Measurements from ENCODE around the gene MYO3B.

Gene MYO3B

DNA sequence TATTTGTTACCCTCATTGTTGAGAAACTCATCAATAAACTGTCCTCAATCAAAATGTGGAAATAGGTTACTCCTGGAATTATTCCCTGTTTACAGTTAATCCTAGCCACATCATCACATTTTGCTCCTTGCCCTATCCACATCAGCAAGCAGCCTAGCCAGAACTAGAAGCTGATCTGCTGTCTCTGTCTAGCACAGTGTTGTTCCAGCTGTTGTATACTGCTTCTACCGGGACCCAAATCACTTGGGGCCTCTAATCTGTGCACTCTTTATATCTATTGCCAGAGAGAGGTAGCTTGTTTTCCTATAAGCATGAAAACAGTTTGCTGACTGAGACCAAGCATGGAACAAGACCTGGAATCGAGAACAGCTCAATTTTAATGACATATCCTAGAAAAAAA is 341.0 kb downstream of the MYO3B start:
- no peak for DNase-seq (ENCODE audit: low read depth)
- H3K4me3 ChIP-seq (ENCODE audit: low read depth, low read length) = no peak overlapping the region
- TF ChIP-seq MYC (IDR thresholded peaks at IDR 0.05; ENCODE audit: low read depth, low read length) (no peak), POLR2A (IDR thresholded peaks at IDR 0.05; ENCODE audit: extremely low read depth, insufficient read length) (no peak)
- TF ChIP-seq, protein P1, sequence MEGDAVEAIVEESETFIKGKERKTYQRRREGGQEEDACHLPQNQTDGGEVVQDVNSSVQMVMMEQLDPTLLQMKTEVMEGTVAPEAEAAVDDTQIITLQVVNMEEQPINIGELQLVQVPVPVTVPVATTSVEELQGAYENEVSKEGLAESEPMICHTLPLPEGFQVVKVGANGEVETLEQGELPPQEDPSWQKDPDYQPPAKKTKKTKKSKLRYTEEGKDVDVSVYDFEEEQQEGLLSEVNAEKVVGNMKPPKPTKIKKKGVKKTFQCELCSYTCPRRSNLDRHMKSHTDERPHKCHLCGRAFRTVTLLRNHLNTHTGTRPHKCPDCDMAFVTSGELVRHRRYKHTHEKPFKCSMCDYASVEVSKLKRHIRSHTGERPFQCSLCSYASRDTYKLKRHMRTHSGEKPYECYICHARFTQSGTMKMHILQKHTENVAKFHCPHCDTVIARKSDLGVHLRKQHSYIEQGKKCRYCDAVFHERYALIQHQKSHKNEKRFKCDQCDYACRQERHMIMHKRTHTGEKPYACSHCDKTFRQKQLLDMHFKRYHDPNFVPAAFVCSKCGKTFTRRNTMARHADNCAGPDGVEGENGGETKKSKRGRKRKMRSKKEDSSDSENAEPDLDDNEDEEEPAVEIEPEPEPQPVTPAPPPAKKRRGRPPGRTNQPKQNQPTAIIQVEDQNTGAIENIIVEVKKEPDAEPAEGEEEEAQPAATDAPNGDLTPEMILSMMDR (IDR thresholded peaks at IDR 0.05; ENCODE audit: low read depth, low read length) = no peak
- TF ChIP-seq, protein P2, sequence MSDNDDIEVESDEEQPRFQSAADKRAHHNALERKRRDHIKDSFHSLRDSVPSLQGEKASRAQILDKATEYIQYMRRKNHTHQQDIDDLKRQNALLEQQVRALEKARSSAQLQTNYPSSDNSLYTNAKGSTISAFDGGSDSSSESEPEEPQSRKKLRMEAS (IDR thresholded peaks at IDR 0.05; ENCODE audit: low read depth, low read length) = no peak

DNA sequence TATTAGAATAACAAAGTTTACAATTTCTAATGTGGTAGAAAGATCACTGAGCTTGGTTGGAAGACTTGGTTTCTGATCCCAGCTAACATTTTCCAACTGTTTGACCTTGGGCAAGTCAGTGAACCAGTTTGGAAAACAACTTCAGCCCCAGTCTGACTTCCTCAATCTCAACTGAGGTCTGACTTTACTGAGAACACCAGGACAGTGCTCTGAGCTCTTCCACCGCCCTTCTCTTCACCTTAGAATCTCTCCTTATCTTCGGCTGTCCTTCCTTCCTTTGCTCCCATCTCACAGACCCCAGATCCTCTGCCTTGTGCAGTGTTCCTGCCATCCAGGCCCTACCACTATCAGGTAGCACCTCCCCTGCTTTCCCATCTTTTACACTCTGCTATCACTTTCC is 343.4 kb downstream of the MYO3B start:
- H3K4me3 ChIP-seq (ENCODE audit: low read depth, low read length) = no peak overlapping the region
- no peak for DNase-seq (ENCODE audit: low read depth)
- TF ChIP-seq, protein P2 (IDR thresholded peaks at IDR 0.05; ENCODE audit: low read depth, low read length) = no peak
- TF ChIP-seq POLR2A (IDR thresholded peaks at IDR 0.05; ENCODE audit: extremely low read depth, insufficient read length) (no peak), MYC (IDR thresholded peaks at IDR 0.05; ENCODE audit: low read depth, low read length) (no peak)
- TF ChIP-seq, protein P1 (IDR thresholded peaks at IDR 0.05; ENCODE audit: low read depth, low read length) = no peak

DNA sequence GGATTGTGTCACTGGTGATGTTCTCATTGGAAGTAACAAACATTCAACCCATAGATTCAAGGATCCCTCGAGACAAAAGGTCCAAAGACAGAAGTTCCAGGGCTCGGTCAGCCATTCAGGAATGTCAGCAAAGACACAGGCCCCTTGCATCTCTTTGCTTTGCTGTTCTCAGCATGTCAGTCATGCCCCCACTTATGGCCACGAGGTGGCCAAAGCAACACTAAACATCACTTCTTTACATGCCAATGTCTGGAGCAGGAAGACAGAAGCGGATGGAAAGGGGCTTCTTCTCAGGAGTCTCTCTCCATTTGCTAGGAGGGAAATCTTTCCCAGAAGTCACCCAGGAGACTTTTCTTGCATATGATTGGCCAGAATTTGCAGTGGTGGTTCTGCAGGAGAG is 345.6 kb downstream of the MYO3B start:
- H3K4me3 ChIP-seq (ENCODE audit: low read depth, low read length) = no peak overlapping the region
- DNase-seq (ENCODE audit: low read depth) = no peak
- TF ChIP-seq POLR2A (IDR thresholded peaks at IDR 0.05; ENCODE audit: extremely low read depth, insufficient read length) = no peak
- TF ChIP-seq, protein P2 (IDR thresholded peaks at IDR 0.05; ENCODE audit: low read depth, low read length) = no peak

DNA sequence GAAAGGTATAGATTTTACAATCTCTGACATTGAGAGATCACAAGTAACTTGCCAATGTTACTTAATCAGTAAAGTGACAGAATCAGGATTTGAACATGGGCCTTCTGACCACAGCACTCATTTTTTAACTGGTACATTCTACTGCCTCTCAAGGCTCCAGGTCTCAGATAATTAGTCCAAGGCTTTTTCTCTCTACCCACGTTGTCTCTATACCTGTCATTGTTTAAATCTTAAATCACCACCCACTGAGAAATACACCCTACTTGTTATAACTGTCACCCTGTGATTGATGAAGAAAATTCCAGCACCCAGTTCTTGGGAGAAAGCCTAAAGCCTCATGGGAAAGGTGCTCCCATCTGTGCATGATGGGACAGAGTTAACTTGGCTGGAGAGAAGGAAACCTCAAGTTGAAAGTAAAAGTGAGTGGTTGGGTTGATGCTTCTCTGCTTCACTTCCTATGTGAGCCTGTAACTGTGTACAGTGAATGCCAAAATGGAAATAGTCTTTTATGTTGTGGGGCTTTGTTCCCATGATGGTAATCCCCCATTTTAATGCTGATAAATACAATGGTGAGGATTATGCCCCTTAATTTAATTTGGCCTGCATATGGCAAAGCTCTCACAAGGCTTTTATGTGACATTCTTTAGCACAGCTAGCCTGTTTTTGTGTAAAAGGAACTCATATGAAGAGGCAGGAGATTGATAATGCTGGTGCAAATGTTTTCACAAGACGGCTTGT is 347.1 kb downstream of the MYO3B start:
- no peak overlapping the region for H3K4me3 ChIP-seq (ENCODE audit: low read depth, low read length)
- TF ChIP-seq, protein P1 (IDR thresholded peaks at IDR 0.05; ENCODE audit: low read depth, low read length) = no peak
- TF ChIP-seq, protein P2 (IDR thresholded peaks at IDR 0.05; ENCODE audit: low read depth, low read length) = no peak
- TF ChIP-seq POLR2A (IDR thresholded peaks at IDR 0.05; ENCODE audit: extremely low read depth, insufficient read length) (no peak), MYC (IDR thresholded peaks at IDR 0.05; ENCODE audit: low read depth, low read length) (no peak)
- DNase-seq (ENCODE audit: low read depth) = no peak

DNA sequence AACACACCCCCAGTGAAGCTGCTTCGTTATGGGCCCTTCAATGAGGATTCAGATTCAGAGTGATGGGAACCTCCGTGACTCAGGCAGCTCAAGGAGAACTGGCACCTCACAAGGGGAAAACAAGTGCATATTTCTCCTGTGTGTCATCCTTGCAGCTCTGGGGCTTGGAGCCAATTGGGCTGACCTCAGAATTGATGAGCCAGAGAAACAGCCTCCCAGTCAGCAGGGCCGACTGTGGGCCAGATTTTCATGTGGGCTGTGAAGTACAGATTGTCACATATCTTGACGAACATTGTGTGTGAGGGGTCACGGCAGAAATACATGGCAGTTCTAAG is 347.6 kb downstream of the MYO3B start:
- DNase-seq (ENCODE audit: low read depth) = no peak
- TF ChIP-seq, protein P1 (IDR thresholded peaks at IDR 0.05; ENCODE audit: low read depth, low read length) = no peak
- no peak for TF ChIP-seq MYC (IDR thresholded peaks at IDR 0.05; ENCODE audit: low read depth, low read length)
- no peak for TF ChIP-seq POLR2A (IDR thresholded peaks at IDR 0.05; ENCODE audit: extremely low read depth, insufficient read length)
- TF ChIP-seq, protein P2 (IDR thresholded peaks at IDR 0.05; ENCODE audit: low read depth, low read length) = no peak
- H3K4me3 ChIP-seq (ENCODE audit: low read depth, low read length) = no peak overlapping the region

DNA sequence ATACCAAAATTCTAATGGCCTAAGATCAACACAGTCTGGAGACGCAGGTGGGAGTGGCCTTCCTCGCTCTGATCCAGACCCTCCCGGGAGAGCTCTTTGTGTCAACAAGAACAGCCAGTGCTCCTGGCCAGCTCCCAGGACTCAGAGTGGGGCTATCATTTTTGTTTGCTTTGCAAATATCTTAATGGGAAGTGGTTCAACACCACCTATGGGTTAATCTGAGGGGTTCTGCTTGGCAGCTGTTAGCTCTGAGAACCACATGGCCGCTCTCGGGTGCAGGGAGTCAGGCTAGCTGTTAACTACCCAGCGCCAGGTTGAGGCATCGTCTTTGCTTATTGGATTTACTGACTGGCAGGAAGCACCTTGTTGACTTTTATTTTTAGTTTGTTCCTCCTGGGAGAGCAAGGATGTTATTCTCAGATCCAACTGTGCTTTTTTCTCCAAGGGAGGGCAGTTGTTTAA is 352.4 kb downstream of the MYO3B start:
- TF ChIP-seq, protein P2 (IDR thresholded peaks at IDR 0.05; ENCODE audit: low read depth, low read length) = no peak
- TF ChIP-seq MYC (IDR thresholded peaks at IDR 0.05; ENCODE audit: low read depth, low read length) (no peak), POLR2A (IDR thresholded peaks at IDR 0.05; ENCODE audit: extremely low read depth, insufficient read length) (no peak)
- TF ChIP-seq, protein P1 (IDR thresholded peaks at IDR 0.05; ENCODE audit: low read depth, low read length) = no peak
- no peak for DNase-seq (ENCODE audit: low read depth)
- no peak overlapping the region for H3K4me3 ChIP-seq (ENCODE audit: low read depth, low read length)

Data from NB4 (cell line).